IMR-90 (cell line): ENCODE results near the gene NDUFA6. TPM values are rescaled to one million over a fixed set of nuclear protein-coding genes. Genes with fewer than 3 reads are reported as not detected.
"Not testable (repeated sequence)": the region's sequence is repeated elsewhere in the genome, so short reads cannot be mapped to it uniquely, and the experiment has no call there.

ENCODE experiments used
- ATAC-seq: fragments of 200-7000 bp; cut with Tn5 transposase; 2 replicates; pipeline ENCODE4 v1.9.1; 2020; ENCODE audit warnings: low read depth, mild to moderate bottlenecking, moderate library complexity
- BruUV-seq: library from RNA; stranded (reverse); fragments of 400-500 nt; replicated peaks from 2 replicates; lab custom pipeline; 2021; lab: Mats Ljungman, UMichigan
- CTCF ChIA-PET: fragments of 300-600 bp; formaldehyde crosslinking; extraction: SDS; loops from one replicate; lab custom pipeline; 2021; ENCODE audit warnings: antibody characterized with exemption; lab: Yijun Ruan, JAX
- POLR2A ChIA-PET: fragments of 300-600 bp; sonication (Branson Sonifier 250); formaldehyde crosslinking; loops from one replicate; lab custom pipeline; 2022; ENCODE audit warnings: antibody characterized with exemption; ENCODE audit not compliant: unreplicated experiment; lab: Charles Lee
- DNase-seq: peaks from one replicate; pipeline ENCODE4 v3.0.0; 2013
- H2AFZ ChIP-seq: replicated peaks from 2 replicates; pipeline ENCODE3; 2013; ENCODE audit warnings: low read length, mild to moderate bottlenecking; ENCODE audit not compliant: poor library complexity
- H2AK5ac ChIP-seq: 2 replicates; pipeline ENCODE4 v1.6.1; 2013; ENCODE audit warnings: low read depth, low read length, inconsistent platforms
- H2AK9ac ChIP-seq: replicated peaks from 2 replicates; pipeline ENCODE3; 2013; ENCODE audit warnings: mild to moderate bottlenecking, low read depth, low read length, moderate library complexity; ENCODE audit not compliant: poor library complexity
- H2BK120ac ChIP-seq: 2 replicates; pipeline ENCODE4 v1.6.1; 2013; ENCODE audit warnings: low read depth, low read length, inconsistent platforms
- H2BK15ac ChIP-seq: 3 replicates; pipeline ENCODE4 v1.6.1; 2013; ENCODE audit warnings: low read depth, low read length, inconsistent platforms
- H2BK20ac ChIP-seq: 2 replicates; pipeline ENCODE4 v1.6.1; 2013; ENCODE audit warnings: low read depth, mild to moderate bottlenecking, inconsistent platforms, low read length, moderate library complexity
- H2BK5ac ChIP-seq: 2 replicates; pipeline ENCODE4 v1.6.1; 2013; ENCODE audit warnings: mild to moderate bottlenecking, low read depth, low read length, inconsistent platforms; ENCODE audit not compliant: poor library complexity, severe bottlenecking
- H3K14ac ChIP-seq: replicated peaks from 2 replicates; pipeline ENCODE4 v1.6.1; 2013; ENCODE audit warnings: low read depth, low read length, inconsistent platforms
- H3K18ac ChIP-seq: 2 replicates; pipeline ENCODE4 v1.6.1; 2013; ENCODE audit warnings: low read depth, low read length, control low read depth
- H3K23ac ChIP-seq: 2 replicates; pipeline ENCODE4 v1.6.1; 2013; ENCODE audit warnings: low read depth, low read length, inconsistent platforms
- H3K27ac ChIP-seq: 2 replicates; pipeline ENCODE4 v1.5.1; 2013; ENCODE audit warnings: mild to moderate bottlenecking, control low read depth, low read length; ENCODE audit not compliant: insufficient read depth
- H3K27me3 ChIP-seq: 2 replicates; pipeline ENCODE4 v1.6.1; 2013; ENCODE audit warnings: low read length; ENCODE audit not compliant: control insufficient read depth, insufficient read depth
- H3K36me3 ChIP-seq: 2 replicates; pipeline ENCODE4 v1.6.1; 2013; ENCODE audit warnings: low read length, mixed read lengths; ENCODE audit not compliant: control insufficient read depth, insufficient read depth
- H3K4ac ChIP-seq: 2 replicates; pipeline ENCODE4 v1.6.1; 2013; ENCODE audit warnings: low read depth, low read length, inconsistent platforms
- H3K4me1 ChIP-seq: 2 replicates; pipeline ENCODE4 v1.6.1; 2013; ENCODE audit warnings: low read length, mixed read lengths; ENCODE audit not compliant: control insufficient read depth, insufficient read depth
- H3K4me2 ChIP-seq: 2 replicates; pipeline ENCODE4 v1.6.1; 2013; ENCODE audit warnings: low read depth, mild to moderate bottlenecking, control low read depth, low read length, moderate library complexity
- H3K4me3 ChIP-seq: 2 replicates; pipeline ENCODE4 v1.5.1; 2013; ENCODE audit warnings: low read depth, mild to moderate bottlenecking, control low read depth, low read length, moderate library complexity; ENCODE audit not compliant: insufficient read depth
- H3K56ac ChIP-seq: 2 replicates; pipeline ENCODE4 v1.6.1; 2013; ENCODE audit warnings: low read length, inconsistent platforms; ENCODE audit not compliant: insufficient read depth; ENCODE audit errors: extremely low read depth
- H3K79me1 ChIP-seq, 2 experiments: 2 replicates each; pipeline ENCODE4 v1.6.1; 2013; ENCODE audit warnings: low read length in 2 of 2, inconsistent platforms in 1 of 2, low read depth in 1 of 2
- H3K9ac ChIP-seq: 2 replicates; pipeline ENCODE4 v1.6.1; 2013; ENCODE audit warnings: low read depth, low read length, control low read depth
- H3K9me1 ChIP-seq: 2 replicates; pipeline ENCODE4 v1.6.1; 2013; ENCODE audit warnings: low read length, inconsistent platforms; ENCODE audit not compliant: insufficient read depth
- H3K9me3 ChIP-seq: 2 replicates; pipeline ENCODE4 v1.6.1; 2013; ENCODE audit warnings: low read length; ENCODE audit not compliant: control insufficient read depth, insufficient read depth
- H4K20me1 ChIP-seq: 2 replicates; pipeline ENCODE4 v1.6.1; 2013; ENCODE audit warnings: low read length, inconsistent platforms; ENCODE audit not compliant: insufficient read depth
- H4K5ac ChIP-seq: 2 replicates; pipeline ENCODE4 v1.6.1; 2013; ENCODE audit warnings: mild to moderate bottlenecking, low read depth, low read length, control low read depth
- H4K8ac ChIP-seq, 2 experiments: 2 replicates each; pipeline ENCODE4 v1.6.1; 2013; ENCODE audit warnings: low read depth in 2 of 2, low read length in 2 of 2, control low read depth in 1 of 2, inconsistent platforms in 1 of 2
- H4K91ac ChIP-seq: 2 replicates; pipeline ENCODE4 v1.6.1; 2013; ENCODE audit warnings: low read depth, low read length, inconsistent platforms; ENCODE audit not compliant: insufficient read depth
- CHD1 ChIP-seq: IDR thresholded peaks from 2 replicates; pipeline ENCODE4 v1.6.1; 2012; ENCODE audit warnings: low read depth, low read length, improper control_type of control experiment
- FOS ChIP-seq: fragments of 150-350 bp; IDR thresholded peaks from 2 replicates; pipeline ENCODE4 v1.6.1; 2016; ENCODE audit warnings: low read depth, low read length
- MAFK ChIP-seq: IDR thresholded peaks from 2 replicates; pipeline ENCODE4 v1.6.1; 2012; ENCODE audit warnings: low read depth, low read length, improper control_type of control experiment
- MXI1 ChIP-seq: IDR thresholded peaks from 2 replicates; pipeline ENCODE4 v1.6.1; 2012; ENCODE audit warnings: low read depth, mild to moderate bottlenecking, low read length, moderate library complexity, borderline replicate concordance
- RAD21 ChIP-seq: IDR thresholded peaks from 2 replicates; pipeline ENCODE4 v1.6.1; 2012; ENCODE audit warnings: low read length, improper control_type of control experiment
- SMC3 ChIP-seq: fragments of 150-350 bp; IDR thresholded peaks from 2 replicates; pipeline ENCODE4 v1.6.1; 2016; ENCODE audit warnings: low read depth, mild to moderate bottlenecking, antibody characterized with exemption, low read length, moderate library complexity
- WGBS, 2 experiments: methylation state at CpG; one replicate each; pipeline versions ENCODE4 v1.1.5 to v1.1.7; 2013; ENCODE audit warnings: missing lambda C conversion rate in 2 of 2; ENCODE audit not compliant: insufficient read length in 1 of 2; ENCODE audit errors: extremely low coverage in 2 of 2; 5-methylcytosine and 5-hydroxymethylcytosine counted together
- dilution Hi-C: fragments of 300-500 bp; cut with HindIII; formaldehyde crosslinking; loops from one replicate; pipeline ENCODE4 v1.14.3; 2018; ENCODE audit warnings: low sequenced_read_pairs; ENCODE audit not compliant: unreplicated experiment
- in situ Hi-C: fragments of 300-500 bp; cut with MboI; formaldehyde crosslinking; loops from 3 replicates; pipeline ENCODE4 v1.14.3; 2019; ENCODE audit warnings: low sequenced_read_pairs, inconsistent platforms, mixed read lengths
- intact Hi-C: fragments of 100-400 bp; cut with micrococcal nuclease; formaldehyde crosslinking; loops from 2 replicates; pipeline ENCODE4 v1.10.0; 2022
- polyA plus RNA-seq, 3 experiments: library from polyadenylated mRNA; depleted of rRNA; stranded (reverse); fragments of >200 nt; gene quantifications; 2 replicates each; pipeline ENCODE4 v1.2.3, GENCODE V29; 2012; ENCODE audit warnings: low replicate concordance in 1 of 3
- total RNA-seq: library from RNA; depleted of rRNA; stranded (reverse); fragments of >200 nt; gene quantifications from 2 replicates; pipeline ENCODE4 v1.2.3, GENCODE V29; 2012

Gene NDUFA6
- total and polyA plus RNA-seq, 2 of the 4 experiments (the other 2 are of a cell fraction) = 48.8 to 89.0 TPM

DNA sequence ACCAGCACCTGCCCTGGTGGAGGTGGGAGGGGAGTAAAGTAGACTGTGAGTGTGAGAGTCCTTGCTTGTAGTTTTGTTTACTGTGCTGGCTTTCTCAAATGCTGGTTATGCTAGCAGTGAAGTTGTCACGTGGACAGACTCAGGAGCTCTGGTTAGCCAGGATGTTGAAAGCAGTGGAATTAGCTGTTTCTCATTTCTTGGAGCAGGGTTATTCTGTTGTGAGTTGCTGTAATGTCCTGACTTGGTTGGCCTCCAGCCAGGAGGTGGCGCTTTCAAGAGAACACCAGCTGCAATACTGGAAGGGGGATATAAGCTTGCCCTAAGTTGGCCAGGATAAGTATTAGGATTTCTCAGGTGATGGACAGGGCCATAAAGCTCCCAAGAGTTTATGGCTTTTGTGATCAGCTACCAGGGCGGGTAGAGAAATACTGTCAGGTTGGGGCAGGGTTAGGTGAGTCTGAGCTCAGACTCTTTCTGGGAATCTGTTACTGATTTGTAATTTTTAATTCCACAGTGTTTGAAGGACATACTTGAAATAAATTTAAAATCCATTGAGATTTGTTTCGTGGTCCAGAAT is 26.4 kb upstream of the NDUFA6 start:
- Histone ChIP-seq H3K27me3 (no peaks in the 10 kb centered on the region), H3K4me1 (peaks cover 2% of the 10 kb centered on the region; the same call in 1 of the 2 replicates), H3K56ac (no peak overlapping the region), H2BK120ac (no peak overlapping the region), H2AK9ac (no peak overlapping the region), H3K27ac (no peak overlapping the region), H3K18ac (no peak overlapping the region), H3K9ac (no peak overlapping the region), H3K4ac (no peak overlapping the region), H3K4me2 (no peak overlapping the region), H2BK20ac (no peak overlapping the region), H2BK5ac (no peak overlapping the region), H4K20me1 (no peaks in the 10 kb centered on the region), H3K9me3 (peaks cover 13% of the 10 kb centered on the region), H2AK5ac (no peak overlapping the region), H3K23ac (no peak overlapping the region), H4K5ac (no peak overlapping the region), H2AFZ (no peak overlapping the region), H3K4me3 (no peak overlapping the region), H2BK15ac (no peak overlapping the region), H3K9me1 (no peaks in the 10 kb centered on the region), H4K91ac (no peak overlapping the region), H3K36me3 (no peaks in the 10 kb centered on the region), H4K8ac (no peak overlapping the region), H3K79me1 (no peaks in the 10 kb centered on the region), H3K14ac (no peak overlapping the region)
- BruUV-seq = no TSS peak
- TF ChIP-seq MAFK (no peak), CHD1 (no peak), MXI1 (no peak), RAD21 (no peak), FOS (no peak), SMC3 (no peak)
- DNase-seq = peak; percentile 4
- in situ Hi-C loops (no loop called here), intact Hi-C loops (no loop called here), dilution Hi-C loops (no loop called here)
- WGBS, 2 experiments = 40% methylated on average over 2 of the region's 4 CpGs; no CpG with 5 or more reads in 1 of the 2 experiments
- ChIA-PET POLR2A (no interaction called here), CTCF (interaction anchor here (1.5 kb wide), 1 partner anchor 13 kb away, joined by 4 read pairs; no protein-coding TSS in a partner anchor)
- ATAC-seq = peak; percentile 42

DNA sequence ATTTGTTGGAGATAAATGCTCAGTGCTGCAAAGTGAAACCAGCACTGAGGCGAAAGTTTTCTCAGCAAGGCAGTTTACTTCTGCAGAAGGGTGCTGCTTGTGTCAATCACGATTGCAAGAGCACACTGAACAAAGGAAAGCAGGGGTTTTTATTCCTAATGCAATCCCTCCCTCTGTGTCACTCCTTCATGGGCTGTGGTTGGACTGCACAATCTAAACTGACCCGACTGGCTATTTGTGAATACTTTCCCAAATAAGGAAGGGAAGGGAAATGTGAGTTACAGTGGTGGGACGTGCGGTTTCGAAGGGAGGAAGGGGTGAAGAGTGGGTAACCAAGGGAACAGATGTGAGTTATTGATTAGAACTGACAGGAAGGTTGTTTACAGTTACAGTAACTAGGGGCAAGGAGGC is 24.9 kb upstream of the NDUFA6 start:
- H3K18ac ChIP-seq, H3K4me2 ChIP-seq, H3K14ac ChIP-seq, H4K8ac ChIP-seq, ATAC-seq, H3K4me1 ChIP-seq, H3K4me3 ChIP-seq, H2BK20ac ChIP-seq, BruUV-seq, H2BK5ac ChIP-seq, H4K91ac ChIP-seq, in situ Hi-C loops, H2BK120ac ChIP-seq, CTCF ChIA-PET, H3K36me3 ChIP-seq, H3K27me3 ChIP-seq, H3K9me1 ChIP-seq, H2AK5ac ChIP-seq, H4K5ac ChIP-seq, H2BK15ac ChIP-seq, H3K23ac ChIP-seq, H2AFZ ChIP-seq, dilution Hi-C loops, H3K56ac ChIP-seq, POLR2A ChIA-PET, intact Hi-C loops, H3K4ac ChIP-seq, H4K20me1 ChIP-seq, H3K79me1 ChIP-seq, DNase-seq, H3K9ac ChIP-seq, H2AK9ac ChIP-seq, H3K27ac ChIP-seq: not testable (repeated sequence)
- peaks cover 13% of the 10 kb centered on the region for H3K9me3 ChIP-seq
- WGBS, 2 experiments = 52% methylated on average over 3 of the region's 6 CpGs; no CpG with 5 or more reads in 1 of the 2 experiments
